Osteocyte (in vitro differentiated cells): ENCODE results near the gene ACVR1B. TPM values are rescaled to one million over a fixed set of nuclear protein-coding genes. Genes with fewer than 3 reads are reported as not detected.

Experiments used
- DNase-seq: peaks from one replicate; pipeline ENCODE4 v3.0.0; 2021; ENCODE audit warnings: mixed read lengths; ENCODE audit not compliant: unreplicated experiment; ENCODE audit errors: extremely low spot score
- H3K27ac Mint-ChIP-seq: one replicate; pipeline ENCODE4 v1.8.0; 2021; ENCODE audit warnings: mild to moderate bottlenecking, mixed read lengths; ENCODE audit not compliant: unreplicated experiment
- H3K27me3 Mint-ChIP-seq: one replicate; pipeline ENCODE4 v1.8.0; 2021; ENCODE audit warnings: mixed read lengths; ENCODE audit not compliant: unreplicated experiment
- H3K36me3 Mint-ChIP-seq: one replicate; pipeline ENCODE4 v1.8.0; 2021; ENCODE audit warnings: mixed read lengths; ENCODE audit not compliant: unreplicated experiment
- H3K4me1 Mint-ChIP-seq: one replicate; pipeline ENCODE4 v1.8.0; 2021; ENCODE audit warnings: mixed read lengths; ENCODE audit not compliant: unreplicated experiment
- H3K4me3 Mint-ChIP-seq: one replicate; pipeline ENCODE4 v1.8.0; 2021; ENCODE audit warnings: mild to moderate bottlenecking, moderate library complexity, mixed read lengths; ENCODE audit not compliant: unreplicated experiment
- H3K9me3 Mint-ChIP-seq: one replicate; pipeline ENCODE4 v1.8.0; 2021; ENCODE audit warnings: mixed read lengths; ENCODE audit not compliant: unreplicated experiment
- CTCF ChIP-seq: fragments of 200-600 bp; sonication (generic); IDR thresholded peaks from 2 replicates; pipeline ENCODE4 v1.5.0; 2021; ENCODE audit warnings: antibody characterized with exemption, mild to moderate bottlenecking, moderate library complexity
- total RNA-seq: library from RNA; stranded (reverse); gene quantifications from 2 replicates; pipeline ENCODE4 v1.2.1, GENCODE V29; 2021

The ACVR1B gene
- total RNA-seq, 1 donor from 2014 or later, result 15.8 TPM

GRCh38 chr12:52035190-52035589, 83.7 kb downstream of the ACVR1B start:
- H3K27ac Mint-ChIP-seq, result peak overlapping the region; percentile 44
- no peaks in the 10 kb centered on the region for H3K36me3 Mint-ChIP-seq
- no peak for TF ChIP-seq CTCF
- H3K27me3 Mint-ChIP-seq, result no peaks in the 10 kb centered on the region
- DNase-seq, result no peak
- no peaks in the 10 kb centered on the region for H3K9me3 Mint-ChIP-seq
- peak overlapping the region; percentile 63 for H3K4me3 Mint-ChIP-seq
- H3K4me1 Mint-ChIP-seq, result peaks cover 35% of the 10 kb centered on the region

GRCh38 chr12:52035926-52036325, 84.4 kb downstream of the ACVR1B start:
- no peaks in the 10 kb centered on the region for H3K36me3 Mint-ChIP-seq
- no peak for DNase-seq
- peak overlapping the region; percentile 69 for H3K27ac Mint-ChIP-seq
- H3K4me1 Mint-ChIP-seq, result peaks cover 35% of the 10 kb centered on the region
- H3K4me3 Mint-ChIP-seq, result peak overlapping the region; percentile 63
- H3K9me3 Mint-ChIP-seq, result no peaks in the 10 kb centered on the region
- no peak for TF ChIP-seq CTCF
- no peaks in the 10 kb centered on the region for H3K27me3 Mint-ChIP-seq

GRCh38 chr12:52036587-52037171, 85.2 kb downstream of the ACVR1B start:
- TF ChIP-seq CTCF, result no peak
- Mint-ChIP-seq H3K9me3 (no peaks in the 10 kb centered on the region), H3K27ac (peak overlapping the region; percentile 69), H3K4me3 (peak overlapping the region; percentile 63), H3K36me3 (no peaks in the 10 kb centered on the region), H3K27me3 (no peaks in the 10 kb centered on the region), H3K4me1 (peaks cover 35% of the 10 kb centered on the region)
- DNase-seq, result peak; percentile 91

- no peaks in the 10 kb centered on the region for H3K27me3 Mint-ChIP-seq
- TF ChIP-seq CTCF, result no peak
- no peaks in the 10 kb centered on the region for H3K36me3 Mint-ChIP-seq
- no peaks in the 10 kb centered on the region for H3K9me3 Mint-ChIP-seq
- H3K27ac Mint-ChIP-seq, result peak overlapping the region; percentile 85
- H3K4me3 Mint-ChIP-seq, result peak overlapping the region; percentile 81
- no peak for DNase-seq
- peaks cover 30% of the 10 kb centered on the region for H3K4me1 Mint-ChIP-seq
Measured at GRCh38 chr12:52037248-52037861, 85.9 kb downstream of the ACVR1B start.

GRCh38 chr12:52038447-52038846, 86.9 kb downstream of the ACVR1B start:
- DNase-seq, result no peak
- no peak for TF ChIP-seq CTCF
- Mint-ChIP-seq H3K27me3 (no peaks in the 10 kb centered on the region), H3K9me3 (no peaks in the 10 kb centered on the region), H3K4me3 (peak overlapping the region; percentile 81), H3K4me1 (peaks cover 22% of the 10 kb centered on the region), H3K36me3 (no peaks in the 10 kb centered on the region), H3K27ac (peak overlapping the region; percentile 43)
